NB4 (cell line): ENCODE measurements around the gene ATOH8.

Source experiments
- DNase-seq: peaks from one replicate; pipeline ENCODE4 v3.0.0; 2010; ENCODE audit warnings: low read depth
- H3K4me3 ChIP-seq: one replicate; pipeline ENCODE4 v1.5.1; 2011; ENCODE audit warnings: mild to moderate bottlenecking, low read depth, low read length, moderate library complexity
- MYC ChIP-seq: IDR thresholded peaks from 2 replicates; pipeline ENCODE4 v1.6.1; 2011; ENCODE audit warnings: low read depth, low read length
- POLR2A ChIP-seq: IDR thresholded peaks from 2 replicates; pipeline ENCODE4 v1.6.1; 2011; ENCODE audit warnings: mild to moderate bottlenecking; ENCODE audit not compliant: insufficient read length; ENCODE audit errors: extremely low read depth
- TF ChIP-seq, protein P1 (sequence below): IDR thresholded peaks from 2 replicates; pipeline ENCODE4 v1.6.1; 2011; ENCODE audit warnings: low read depth, low read length
- TF ChIP-seq, protein P2 (sequence below): IDR thresholded peaks from one replicate; pipeline ENCODE4 v1.5.1; 2012; ENCODE audit warnings: low read depth, low read length

Gene ATOH8

DNA sequence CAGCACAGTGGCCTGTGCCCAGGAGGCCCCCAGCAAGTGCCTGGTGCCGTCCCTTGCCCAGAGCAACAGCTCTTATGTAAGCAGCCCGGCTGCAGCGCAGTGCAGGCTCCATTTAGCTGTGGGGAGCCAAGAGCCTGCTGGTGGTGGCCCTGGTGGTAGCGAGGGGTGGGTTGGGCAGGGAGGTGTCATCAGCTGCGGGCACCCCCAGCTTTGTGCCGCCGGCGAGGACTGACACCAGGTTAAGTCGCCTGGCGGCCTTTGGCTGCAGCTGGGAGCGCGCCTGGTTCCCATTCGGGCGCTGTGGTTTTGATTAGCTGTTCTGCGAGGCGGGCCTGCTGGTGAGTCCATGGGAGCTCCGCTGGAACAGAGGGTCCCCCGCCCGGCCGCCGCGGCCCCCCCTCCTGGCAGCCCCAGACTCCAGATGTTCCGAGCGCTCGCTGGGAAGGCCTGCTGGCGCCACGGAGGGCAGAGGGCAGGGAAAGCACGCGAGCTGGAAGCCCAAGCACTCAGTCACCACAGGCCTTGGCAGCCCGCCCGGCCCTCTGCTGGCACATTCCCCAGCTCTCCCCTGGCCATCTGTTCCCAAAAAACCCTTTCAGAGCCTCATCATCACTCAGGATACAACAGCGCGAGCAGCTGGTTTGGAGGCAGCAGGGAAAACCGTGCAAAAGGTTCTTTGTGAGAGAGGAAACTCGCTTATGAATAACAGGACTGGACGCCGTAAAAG, 18.4 kb downstream of the ATOH8 start:
- H3K4me3 ChIP-seq: no peak overlapping the region
- TF ChIP-seq, protein P1, sequence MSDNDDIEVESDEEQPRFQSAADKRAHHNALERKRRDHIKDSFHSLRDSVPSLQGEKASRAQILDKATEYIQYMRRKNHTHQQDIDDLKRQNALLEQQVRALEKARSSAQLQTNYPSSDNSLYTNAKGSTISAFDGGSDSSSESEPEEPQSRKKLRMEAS: no peak
- no peak for TF ChIP-seq MYC
- no peak for TF ChIP-seq POLR2A
- TF ChIP-seq, protein P2, sequence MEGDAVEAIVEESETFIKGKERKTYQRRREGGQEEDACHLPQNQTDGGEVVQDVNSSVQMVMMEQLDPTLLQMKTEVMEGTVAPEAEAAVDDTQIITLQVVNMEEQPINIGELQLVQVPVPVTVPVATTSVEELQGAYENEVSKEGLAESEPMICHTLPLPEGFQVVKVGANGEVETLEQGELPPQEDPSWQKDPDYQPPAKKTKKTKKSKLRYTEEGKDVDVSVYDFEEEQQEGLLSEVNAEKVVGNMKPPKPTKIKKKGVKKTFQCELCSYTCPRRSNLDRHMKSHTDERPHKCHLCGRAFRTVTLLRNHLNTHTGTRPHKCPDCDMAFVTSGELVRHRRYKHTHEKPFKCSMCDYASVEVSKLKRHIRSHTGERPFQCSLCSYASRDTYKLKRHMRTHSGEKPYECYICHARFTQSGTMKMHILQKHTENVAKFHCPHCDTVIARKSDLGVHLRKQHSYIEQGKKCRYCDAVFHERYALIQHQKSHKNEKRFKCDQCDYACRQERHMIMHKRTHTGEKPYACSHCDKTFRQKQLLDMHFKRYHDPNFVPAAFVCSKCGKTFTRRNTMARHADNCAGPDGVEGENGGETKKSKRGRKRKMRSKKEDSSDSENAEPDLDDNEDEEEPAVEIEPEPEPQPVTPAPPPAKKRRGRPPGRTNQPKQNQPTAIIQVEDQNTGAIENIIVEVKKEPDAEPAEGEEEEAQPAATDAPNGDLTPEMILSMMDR: no peak
- no peak for DNase-seq

DNA sequence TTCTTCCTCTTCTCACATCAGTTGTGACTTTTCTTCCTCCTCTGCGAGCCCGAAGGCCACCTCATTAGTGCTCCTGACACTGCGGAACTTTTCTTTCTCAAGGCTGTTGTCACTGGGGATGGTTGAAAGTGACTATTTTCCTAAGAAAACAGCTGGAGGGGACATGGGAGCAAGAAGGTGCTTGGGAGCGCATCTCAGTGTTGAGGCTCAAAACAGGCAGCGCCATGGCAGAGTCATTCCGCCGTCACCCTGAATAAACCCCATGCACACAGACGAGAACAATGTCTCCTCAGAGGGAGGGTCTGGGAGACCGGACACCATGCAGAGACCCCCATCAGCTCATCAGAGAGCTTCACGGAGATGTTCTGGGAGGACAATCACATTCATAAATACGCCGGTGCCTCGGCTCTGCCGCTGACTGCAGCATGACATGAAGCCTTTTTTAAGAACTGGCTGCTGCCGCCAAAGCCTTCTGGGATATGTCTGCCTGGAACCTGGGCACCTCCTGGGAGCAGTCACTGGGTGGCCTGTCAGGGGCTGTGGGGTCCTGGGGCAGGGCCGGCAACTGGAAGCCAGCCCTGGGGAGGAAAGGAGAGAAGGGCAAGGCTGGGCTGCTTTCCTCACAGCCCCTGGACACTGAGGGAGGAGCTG, 19.2 kb downstream of the ATOH8 start:
- no peak for TF ChIP-seq POLR2A
- no peak for TF ChIP-seq MYC
- TF ChIP-seq, protein P1: no peak
- TF ChIP-seq, protein P2: no peak
- no peak overlapping the region for H3K4me3 ChIP-seq
- no peak for DNase-seq

DNA sequence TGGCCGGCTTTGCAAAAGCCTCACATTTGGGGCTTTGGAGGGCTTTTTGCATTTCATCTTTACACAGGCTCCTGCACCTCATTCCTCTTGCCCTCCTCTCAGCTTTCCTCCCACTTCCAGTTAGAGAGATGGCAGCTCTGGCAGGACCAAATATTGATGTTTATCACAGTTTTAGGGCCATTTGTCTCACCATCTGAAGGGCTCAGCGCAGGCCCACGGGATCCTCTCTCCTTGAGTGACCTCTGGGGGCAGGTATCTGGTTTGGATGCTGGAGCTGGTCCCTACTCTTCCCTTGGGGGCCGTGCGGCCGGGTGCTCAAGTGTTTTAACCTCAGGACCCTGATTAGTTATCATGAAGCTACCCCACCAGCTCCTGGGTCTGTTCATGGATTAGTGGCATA, 19.9 kb downstream of the ATOH8 start:
- H3K4me3 ChIP-seq: no peak overlapping the region
- TF ChIP-seq, protein P2: no peak
- TF ChIP-seq MYC (no peak), POLR2A (no peak)
- TF ChIP-seq, protein P1: no peak
- DNase-seq: no peak

DNA sequence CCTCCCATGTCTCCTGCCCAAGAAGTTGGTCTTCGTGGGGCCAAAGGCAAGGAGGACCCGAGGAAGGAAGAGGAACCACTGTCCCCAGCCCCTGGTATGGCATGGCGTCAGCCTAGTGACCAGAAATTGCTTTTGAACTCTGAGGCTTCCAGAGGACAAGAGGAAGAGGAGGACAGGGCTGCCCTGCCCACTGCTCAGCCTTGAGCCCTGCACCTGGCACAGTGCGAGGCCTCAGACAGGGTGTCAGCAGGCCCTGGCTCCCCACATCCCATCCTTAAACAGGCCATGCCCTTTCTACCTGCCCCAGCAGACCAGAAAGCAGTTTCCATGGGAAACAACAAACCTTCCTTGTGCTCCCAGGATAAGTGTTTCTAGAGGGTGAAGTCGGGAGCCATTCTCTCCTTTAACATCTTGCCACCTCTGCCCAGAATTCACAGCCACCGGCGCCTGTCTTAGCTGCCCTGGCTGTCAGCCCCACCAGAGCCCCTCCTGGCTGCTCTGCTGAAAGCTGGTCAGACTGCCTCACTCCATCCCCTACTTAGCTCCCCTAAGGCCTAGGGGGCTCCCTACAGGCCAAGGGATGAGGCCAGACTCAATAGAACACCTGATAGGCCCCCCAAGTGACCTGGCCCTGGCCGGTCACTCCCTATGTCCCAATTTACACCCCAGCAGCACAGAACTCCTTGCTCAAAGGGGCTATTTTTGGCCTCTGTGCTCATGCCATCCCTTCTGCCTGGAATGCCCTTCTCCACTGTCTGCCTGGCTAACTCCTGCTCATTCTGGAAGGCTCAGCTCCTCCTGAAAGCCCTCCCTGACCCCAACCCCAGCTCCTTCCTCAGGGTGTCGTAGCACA, 20.6 kb downstream of the ATOH8 start:
- TF ChIP-seq, protein P1: no peak
- TF ChIP-seq, protein P2: no peak
- TF ChIP-seq MYC (no peak), POLR2A (no peak)
- H3K4me3 ChIP-seq: no peak overlapping the region
- DNase-seq: no peak

DNA sequence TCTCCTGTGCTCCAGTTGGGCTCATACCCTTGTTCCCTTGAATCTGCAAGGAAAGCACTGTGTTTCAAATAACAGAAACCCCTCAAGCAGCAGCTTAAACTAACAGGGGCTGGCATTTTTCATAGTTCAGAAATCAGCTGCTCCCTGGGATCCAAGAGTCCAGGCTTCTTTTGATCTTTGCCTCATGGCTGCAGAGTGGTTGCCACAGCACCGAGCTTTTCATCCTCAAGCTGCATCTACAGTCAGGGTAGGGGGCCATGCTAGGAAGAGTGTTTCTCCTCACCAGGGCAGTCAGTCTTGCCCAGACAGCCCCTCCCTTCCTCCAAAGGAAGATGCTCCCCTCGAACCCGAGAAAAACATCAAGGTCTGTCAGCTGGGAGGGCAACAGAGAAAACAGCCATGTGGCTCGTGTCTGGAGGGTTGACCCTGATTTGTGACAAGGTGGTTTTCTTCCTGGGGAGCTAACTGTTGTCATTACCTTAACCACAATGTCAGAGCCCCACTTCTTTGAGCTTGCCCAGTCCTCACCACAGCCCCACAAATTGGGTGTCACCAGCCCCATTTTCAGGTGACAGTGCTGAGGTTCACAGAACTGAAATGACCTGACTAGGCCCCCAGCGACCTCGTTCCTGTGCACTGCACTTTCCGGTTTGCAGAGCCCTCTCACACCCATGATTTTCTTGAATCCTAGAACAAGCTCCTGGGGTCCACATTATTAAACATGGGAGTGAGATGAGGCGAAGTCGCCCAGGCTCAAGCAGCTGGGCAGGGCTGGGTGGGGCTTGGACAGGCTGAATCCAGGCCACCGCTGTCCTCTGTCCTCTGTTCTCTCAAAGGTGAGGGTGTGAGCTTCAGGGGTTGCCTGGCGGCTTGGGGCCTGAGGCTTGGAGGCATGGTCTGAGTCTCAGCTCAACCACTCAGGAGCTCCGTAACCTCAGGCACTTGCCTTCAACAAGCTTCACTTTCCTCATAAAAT, 21.9 kb downstream of the ATOH8 start:
- H3K4me3 ChIP-seq: no peak overlapping the region
- TF ChIP-seq, protein P2: no peak
- no peak for TF ChIP-seq POLR2A
- TF ChIP-seq MYC: no peak
- TF ChIP-seq, protein P1: no peak
- DNase-seq: no peak
